Measurements from ENCODE around the gene ANAPC2.
A peak's percentile ranks its signal among the peaks of the same experiment; 100 is the strongest.
"Not testable (repeated sequence)": the region's sequence is repeated elsewhere in the genome, so short reads cannot be mapped to it uniquely, and the experiment has no call there.

The ANAPC2 gene

GRCh38 chr9:137141050-137141810 is 47.1 kb downstream of the ANAPC2 start:
- DNase-seq = no peak

GRCh38 chr9:137140151-137141012 is 48.0 kb downstream of the ANAPC2 start:
- no peak for DNase-seq

- no peak for DNase-seq
Measured at GRCh38 chr9:137139468-137140150, 48.8 kb downstream of the ANAPC2 start.

GRCh38 chr9:137138722-137139467 is 49.5 kb downstream of the ANAPC2 start, which contains the start of gene GRIN1:
Gene GRIN1 (plus strand): TSS chr9:137139154. CDS start chr9:137139487, 333 bp downstream.
- DNase-seq = no peak

GRCh38 chr9:137138058-137138721 is 50.2 kb downstream of the ANAPC2 start:
- DNase-seq = no peak

GRCh38 chr9:137136881-137137607 is 51.3 kb downstream of the ANAPC2 start:
- no peak for DNase-seq

GRCh38 chr9:137136261-137136880 is 52.0 kb downstream of the ANAPC2 start:
- no peak for DNase-seq

- DNase-seq = not testable (repeated sequence)
Measured at GRCh38 chr9:137135154-137135553, 53.2 kb downstream of the ANAPC2 start.

- no peak for DNase-seq
Measured at GRCh38 chr9:137134191-137134590, 54.2 kb downstream of the ANAPC2 start.

GRCh38 chr9:137130176-137130755 is 58.1 kb downstream of the ANAPC2 start:
- DNase-seq = no peak

GRCh38 chr9:137129456-137130175 is 58.7 kb downstream of the ANAPC2 start:
- peak; percentile 85 for DNase-seq

- peak; percentile 10 for DNase-seq
Measured at GRCh38 chr9:137128862-137129455, 59.4 kb downstream of the ANAPC2 start.

GRCh38 chr9:137128158-137128861 is 60.0 kb downstream of the ANAPC2 start:
- no peak for DNase-seq

GRCh38 chr9:137127301-137128157 is 60.8 kb downstream of the ANAPC2 start:
- DNase-seq = no peak

- no peak for DNase-seq
Measured at GRCh38 chr9:137126786-137127185, 61.6 kb downstream of the ANAPC2 start.

All from kidney glomerular epithelial cell (primary cell).